ENCODE measurements around the gene PDZD7.

PDZD7 gene

DNA sequence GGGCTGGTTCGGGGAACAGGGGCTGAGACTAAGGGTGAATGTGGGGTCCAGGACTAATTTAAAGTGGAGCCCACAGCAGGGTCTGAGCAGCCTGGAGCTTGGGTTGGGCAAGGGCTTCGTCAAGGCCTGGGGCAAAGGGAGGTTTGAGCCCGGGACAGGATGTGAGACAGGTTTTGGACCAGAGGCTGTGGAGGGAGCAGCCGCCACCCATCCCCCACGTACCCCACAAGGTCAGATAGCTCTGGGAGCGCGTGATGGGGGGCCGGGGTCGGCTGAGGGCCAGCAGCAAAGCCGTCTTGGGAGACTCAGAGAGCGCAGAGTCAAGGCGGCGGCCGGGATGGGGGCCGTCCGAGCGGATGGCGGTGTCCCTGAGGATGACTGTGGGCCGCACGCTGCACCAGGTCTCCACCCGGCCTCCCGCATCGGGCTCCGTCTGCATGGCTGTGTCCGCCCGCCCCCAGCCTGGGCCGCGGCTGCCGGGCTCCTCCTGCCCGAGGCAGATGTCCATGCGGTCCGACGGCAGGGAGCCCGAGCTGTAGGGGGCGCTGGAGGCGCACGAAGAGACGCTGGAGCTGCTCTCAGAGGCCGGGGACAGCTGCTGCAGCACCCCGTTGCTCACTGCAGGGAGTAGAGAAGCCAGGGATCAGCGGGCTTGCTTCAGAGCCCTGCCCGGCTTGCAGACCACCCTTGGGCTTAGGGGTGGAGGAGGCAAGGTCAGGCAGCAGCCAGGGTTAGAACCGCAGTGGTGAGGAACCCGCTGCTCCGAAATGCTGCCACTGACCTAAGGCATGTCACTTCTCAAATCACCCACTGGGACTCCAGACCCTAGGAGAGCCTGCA lies 12.1 kb downstream of the PDZD7 start:
- DNase-seq (ENCODE audit: low read depth in 2 of 2), result no peak

DNA sequence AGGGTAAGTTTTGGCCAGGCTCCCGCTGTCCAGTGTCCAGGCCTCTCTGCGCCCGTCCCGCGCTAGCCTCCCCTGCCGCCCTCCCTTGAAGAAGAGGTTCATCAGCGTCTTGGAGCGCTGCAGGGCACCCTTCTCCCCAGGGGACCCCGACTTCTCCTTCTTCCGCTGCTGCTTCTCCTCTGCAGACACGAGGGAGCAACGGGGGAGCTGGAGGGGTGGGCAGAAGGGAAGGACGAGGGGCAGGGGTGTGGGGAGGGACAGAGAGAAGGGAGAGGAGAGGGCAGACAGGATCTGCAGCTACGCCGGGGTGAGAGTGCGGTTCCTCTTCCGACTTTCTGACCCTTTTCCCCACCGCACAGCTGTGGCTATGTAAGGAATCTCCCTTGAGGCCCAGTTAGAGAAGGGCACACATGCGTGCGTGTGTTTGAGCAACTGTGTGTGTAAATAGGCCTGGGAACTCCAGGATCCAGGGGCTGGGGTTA lies 12.8 kb downstream of the PDZD7 start:
- DNase-seq (ENCODE audit: low read depth in 2 of 2), result no peak

DNA sequence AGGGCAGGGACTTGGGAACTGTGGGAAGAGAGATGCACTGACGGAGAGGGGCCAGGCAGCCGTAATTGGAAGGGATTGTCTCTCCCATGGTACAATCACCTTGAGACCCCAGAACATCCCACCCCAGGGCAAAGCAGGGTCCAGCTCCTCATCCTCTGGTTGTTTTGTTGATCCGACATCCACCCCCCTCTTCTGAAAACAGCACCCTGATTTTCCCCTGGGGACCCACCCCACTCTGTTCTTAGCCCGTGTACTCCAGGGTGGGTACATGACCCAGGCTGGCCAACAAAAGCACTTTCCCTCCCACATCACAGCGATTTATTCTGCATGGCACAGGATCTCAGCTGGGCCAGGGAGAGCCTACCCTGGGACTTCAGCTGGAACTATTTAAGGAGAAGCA lies 14.1 kb downstream of the PDZD7 start:
- DNase-seq (ENCODE audit: low read depth in 2 of 2), result no peak

DNA sequence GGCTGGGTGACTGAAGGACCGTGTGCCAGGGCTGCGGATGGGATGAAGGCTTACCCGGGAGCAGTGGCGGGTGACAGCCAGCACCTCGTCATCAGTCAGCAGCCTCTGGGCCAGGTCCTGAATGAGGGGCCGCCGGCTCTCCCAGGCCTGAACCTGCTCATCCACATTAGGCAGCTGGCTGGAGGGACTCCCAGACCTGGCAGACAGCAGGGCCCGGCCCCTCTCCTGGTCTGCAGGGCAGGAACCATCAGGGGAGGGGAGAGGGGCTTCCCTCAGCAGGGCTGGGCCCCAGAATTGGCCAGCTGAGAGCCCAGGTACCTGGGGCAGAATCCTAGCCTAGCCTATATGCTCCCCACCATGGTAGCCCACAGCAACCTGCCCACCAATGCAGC lies 15.4 kb downstream of the PDZD7 start:
- DNase-seq (ENCODE audit: low read depth in 2 of 2), result no peak

DNA sequence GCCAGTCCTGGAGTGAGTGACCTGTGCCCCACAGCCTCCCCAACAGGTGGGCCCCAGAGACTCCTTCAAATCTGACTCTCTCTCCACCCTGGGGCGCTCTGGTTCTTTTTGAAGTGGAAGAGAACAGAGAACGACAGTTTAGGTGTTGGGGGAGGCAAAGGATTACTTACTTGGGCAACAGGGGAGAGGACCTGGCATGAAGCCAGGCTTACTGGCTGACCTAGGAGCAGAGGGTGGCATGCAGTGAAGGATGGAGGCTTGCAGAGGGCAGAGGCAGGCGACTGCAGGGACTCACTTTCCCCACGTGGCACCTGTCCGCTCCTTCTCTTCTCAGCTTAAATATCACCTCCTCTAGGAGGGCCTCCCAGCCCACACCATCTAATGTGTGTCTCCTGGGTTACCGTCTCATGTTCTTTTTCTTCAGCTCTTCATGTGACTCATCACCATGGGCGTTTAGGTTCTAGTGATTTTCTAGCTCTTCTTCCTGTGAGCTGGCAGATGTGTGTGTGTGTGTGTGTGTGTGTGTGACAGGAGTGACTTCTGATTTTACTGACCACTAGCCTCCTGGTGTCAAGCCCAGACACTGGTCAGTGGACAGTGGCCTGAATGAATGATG lies 15.9 kb downstream of the PDZD7 start:
- DNase-seq (ENCODE audit: low read depth in 2 of 2), result peak in 1 of 2 experiments; percentile 64

DNA sequence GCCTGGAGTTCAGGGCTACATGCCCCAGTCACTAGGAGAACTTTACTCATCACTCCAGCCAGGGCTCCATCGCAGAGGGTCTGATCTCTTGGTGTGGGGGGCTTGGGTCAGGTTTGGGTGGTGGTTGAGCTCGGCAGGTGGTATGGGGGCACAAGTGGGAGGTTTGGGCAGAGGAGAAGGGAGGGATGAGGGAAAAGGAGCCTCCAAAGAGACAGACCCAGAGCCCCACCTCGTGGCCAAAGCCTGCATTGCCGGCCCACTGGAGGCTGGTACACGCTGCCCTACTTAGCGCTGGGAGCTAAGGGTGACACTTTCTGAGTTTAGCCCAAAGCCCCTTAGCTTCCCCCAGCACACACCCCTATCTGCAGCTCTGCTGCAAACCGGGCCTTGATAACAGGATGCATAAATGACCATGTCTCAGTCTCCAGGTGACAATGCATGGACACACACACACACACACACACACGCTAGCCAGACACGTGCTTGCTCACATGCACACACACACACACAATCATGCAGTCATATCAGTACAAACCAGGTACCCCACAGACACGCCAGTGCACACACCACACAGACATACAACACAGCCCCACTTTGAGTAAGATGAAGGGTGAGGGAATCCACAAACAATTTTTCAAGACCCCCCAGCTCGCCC lies 16.6 kb downstream of the PDZD7 start:
- DNase-seq (ENCODE audit: low read depth in 2 of 2), result no peak

DNA sequence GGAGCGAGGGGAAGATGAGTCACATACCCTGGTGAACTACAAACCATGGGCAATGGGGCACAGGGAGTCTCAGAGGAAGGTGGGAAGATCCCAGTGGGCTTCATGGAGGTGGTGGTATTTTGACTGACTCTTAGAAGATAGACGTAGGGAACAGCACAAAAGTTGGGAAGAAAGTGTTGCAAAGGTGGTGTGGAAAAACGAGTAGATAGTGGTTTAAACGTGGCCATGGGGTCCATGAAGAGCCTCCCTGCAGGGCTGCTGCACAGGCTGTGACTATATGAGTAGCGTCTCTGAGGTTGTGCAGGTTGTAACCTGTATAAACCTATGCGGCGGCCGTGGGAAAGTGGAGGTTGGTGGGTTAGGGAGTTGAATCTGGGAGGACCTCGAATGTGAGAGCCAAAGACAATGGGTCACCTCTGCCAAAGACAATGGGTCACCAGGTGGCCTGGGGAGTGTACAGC lies 17.5 kb downstream of the PDZD7 start:
- DNase-seq (ENCODE audit: low read depth in 2 of 2), result no peak

DNA sequence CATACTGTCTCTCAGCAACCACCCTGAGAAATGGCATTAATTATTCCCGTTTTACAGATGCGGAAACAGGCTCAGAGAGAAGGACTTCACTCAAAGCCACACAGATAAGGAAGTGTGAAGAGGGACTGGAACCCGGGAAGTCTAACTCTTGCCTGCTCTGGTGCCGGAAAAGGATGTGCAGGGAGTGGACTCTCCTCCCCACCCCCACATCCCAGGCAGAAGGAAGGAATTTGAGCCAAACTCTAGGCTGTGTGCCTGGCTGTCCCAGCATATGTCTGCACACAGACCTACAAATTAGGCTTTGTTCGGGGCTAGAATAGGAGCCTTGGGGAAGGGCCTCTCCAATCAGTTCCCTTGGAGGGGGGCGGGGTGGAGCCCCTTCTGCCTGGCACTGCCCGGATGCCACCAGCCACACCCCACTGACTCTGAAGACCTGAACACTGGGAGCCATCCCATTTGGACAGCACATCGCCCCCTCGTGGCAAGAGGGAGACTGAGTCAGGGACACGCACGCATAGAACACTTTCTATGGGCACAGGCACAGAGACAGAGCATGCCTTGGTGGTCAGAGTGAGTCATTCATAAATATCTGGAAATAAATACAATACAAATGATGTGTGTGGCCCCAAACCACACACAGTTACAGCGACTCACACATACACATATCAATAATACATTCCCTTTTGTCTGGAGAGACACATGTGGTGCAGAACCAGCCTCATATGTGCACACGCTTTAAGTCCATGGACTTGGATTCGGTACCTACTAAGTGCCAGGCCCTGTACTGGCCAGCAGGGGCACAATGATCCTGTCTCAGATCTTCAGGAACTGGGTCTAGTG lies 18.2 kb downstream of the PDZD7 start:
- DNase-seq (ENCODE audit: low read depth in 2 of 2), result peak; percentile 73 to 78

DNA sequence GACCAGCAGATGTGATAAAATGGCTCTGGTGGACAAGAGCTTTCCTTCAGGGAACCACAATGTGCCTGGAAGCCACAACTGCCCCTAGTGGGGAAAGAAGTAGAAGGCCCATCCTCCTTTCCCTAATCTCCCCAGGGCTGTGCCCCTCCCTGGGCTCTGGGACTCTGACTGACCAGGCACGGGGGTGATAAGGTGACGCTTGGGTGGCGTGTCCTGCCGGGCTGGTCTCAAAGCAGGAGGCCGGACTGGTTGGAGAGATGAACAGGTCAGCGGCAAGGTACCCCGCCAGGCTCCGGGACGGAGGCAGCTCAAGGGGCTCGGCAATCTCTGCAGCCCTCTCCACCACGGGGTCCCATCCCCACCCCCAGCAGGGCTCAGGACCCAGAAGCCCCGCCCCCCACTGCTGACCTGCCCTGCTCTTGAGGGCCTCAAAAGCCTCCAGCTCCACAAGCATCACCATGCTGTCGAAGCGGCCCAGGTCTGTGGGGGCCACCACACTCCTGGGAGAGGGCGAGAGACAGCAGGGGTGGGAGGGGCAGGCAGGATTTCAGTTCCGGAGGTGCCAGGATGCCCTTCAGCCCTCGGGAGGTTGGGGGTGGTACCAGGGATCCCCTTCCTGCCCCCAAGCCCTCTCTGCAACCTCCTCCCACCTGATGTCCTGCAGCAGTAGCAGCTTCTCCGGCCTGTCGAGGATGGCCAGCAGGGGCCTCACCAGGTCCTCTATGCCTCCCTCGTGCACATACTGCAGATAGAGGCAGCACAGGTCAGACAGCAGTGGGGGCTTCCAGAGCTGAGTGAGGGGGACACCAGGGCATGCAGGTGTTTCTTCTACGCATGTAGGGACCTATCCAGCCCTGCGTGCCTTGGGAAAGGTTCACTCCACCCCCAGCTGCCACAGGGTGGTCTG lies 19.2 kb downstream of the PDZD7 start:
- DNase-seq (ENCODE audit: low read depth in 2 of 2), result no peak

DNA sequence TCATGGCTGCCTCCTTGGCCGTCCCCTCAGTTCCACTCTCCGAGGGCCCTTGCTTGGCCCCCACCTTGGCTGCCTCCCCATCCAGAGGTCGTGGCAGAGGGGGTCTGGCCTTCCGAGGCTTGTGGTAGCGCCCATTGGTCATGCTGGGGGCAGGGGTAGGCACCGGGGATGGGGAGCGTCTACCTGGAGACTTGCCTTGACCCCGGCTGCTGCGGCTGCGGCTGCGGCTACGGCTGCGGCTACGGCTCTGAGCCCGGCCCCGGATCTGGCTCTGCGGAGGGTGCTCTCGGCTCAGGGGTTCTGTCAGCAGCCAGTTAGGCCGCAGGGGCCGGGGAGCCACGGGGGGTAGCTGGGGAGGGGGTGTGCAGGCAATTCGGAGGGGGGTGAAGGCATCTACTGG lies 20.6 kb downstream of the PDZD7 start:
- no peak for DNase-seq (ENCODE audit: low read depth in 2 of 2)

DNA sequence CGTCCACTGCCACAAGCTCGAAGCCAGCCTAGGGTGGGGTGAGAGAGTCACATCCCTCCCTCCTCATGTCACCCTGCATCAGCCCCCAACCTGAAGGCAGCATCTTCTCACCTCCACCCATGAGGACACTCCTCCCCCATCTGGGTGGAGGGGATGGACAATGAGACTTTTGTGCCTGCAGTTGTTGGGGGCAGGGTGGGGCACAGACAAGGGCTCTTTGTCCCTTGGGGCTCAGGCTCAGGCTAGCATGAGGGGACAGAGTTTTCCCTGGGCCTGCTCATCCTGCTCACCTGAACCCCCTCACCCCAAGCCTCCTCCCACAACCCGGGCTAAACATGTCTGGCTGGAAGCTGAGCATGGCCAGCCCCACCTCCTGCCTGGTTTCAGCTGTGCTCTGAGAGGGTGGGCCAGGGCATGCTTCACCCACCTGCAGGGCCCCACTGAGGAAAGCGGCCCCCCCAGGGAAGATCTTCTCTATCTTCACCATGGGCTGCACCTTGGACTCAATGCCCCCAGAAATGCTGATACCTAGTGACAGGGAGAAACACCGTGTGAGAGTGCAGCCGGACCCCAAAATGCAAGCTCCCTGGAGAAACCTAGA lies 22.0 kb downstream of the PDZD7 start:
- no peak for DNase-seq (ENCODE audit: low read depth in 2 of 2)

DNA sequence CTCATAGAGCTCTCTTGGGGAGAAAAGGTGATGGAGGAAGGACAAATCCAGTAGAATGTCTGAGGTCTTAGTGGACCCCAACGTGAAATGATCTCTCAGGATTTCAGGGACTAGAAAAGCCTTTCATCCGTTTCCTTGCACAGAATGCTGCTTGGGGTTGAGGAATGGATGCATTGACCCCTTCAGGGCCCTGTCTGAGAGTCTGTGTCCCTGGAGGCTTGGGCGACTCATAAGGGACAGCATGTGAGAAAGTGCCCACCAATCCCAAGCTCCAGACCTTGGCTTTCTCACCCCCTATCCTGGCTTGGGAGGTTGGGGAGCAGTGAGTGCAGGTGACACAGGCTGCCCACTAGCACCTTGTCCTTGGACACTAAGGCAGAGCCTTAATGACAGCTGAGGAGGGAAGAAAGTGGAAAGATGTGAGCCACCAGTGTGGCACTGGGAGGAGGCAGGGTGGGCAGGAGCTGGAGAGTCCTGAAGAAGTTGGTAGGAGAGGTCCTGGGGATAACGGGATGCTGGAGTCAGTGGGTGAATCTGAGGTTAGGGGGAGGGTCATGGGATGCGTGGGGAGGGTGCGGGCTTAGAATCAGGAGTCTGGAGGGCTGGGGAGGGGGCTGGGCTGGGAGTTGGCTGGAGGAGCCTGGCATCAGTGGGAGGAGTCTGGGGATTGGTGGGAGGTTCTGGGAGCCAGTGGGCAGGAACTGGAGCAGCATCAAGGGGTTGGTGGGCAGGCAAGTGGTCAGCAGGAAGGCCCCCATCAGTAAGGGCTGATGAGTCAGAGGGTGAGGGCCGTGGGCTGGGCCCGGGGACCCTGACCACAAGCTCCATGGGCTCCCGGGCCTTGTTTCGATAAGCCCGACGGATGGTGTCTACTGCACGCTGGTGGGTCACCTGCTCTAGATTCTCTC lies 22.8 kb downstream of the PDZD7 start:
- DNase-seq (ENCODE audit: low read depth in 2 of 2), result no peak

DNA sequence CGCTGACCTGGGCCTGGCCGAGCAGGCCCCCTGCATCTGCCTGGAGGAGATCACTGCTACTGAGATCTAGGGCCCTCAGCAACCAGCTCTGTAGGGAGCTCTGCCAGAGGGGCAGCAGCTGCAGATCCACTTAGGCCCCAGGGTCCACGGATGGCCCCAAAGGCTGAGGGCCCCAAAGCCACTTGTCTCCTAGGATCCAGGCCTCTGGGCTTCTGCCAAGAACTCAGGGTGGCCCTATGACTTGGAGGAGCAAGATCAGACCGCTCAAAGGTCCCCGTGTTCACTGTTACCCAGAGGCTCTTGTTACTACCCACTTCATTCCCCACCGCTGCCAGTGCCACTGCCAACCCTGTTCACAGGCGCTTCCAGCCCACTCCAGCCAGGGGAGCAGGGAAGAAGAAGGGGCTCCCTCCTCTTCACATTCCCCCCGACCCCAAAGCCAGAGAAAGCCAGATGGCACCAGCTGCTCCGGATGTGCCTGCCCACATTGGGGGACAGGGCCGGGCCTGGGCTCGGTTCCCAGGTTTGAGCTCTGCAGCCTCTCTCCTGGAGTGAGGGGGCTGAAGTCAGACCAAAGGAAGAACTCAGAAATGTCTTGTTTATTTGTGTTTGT lies 23.7 kb downstream of the PDZD7 start:
- no peak for DNase-seq (ENCODE audit: low read depth in 2 of 2)

DNA sequence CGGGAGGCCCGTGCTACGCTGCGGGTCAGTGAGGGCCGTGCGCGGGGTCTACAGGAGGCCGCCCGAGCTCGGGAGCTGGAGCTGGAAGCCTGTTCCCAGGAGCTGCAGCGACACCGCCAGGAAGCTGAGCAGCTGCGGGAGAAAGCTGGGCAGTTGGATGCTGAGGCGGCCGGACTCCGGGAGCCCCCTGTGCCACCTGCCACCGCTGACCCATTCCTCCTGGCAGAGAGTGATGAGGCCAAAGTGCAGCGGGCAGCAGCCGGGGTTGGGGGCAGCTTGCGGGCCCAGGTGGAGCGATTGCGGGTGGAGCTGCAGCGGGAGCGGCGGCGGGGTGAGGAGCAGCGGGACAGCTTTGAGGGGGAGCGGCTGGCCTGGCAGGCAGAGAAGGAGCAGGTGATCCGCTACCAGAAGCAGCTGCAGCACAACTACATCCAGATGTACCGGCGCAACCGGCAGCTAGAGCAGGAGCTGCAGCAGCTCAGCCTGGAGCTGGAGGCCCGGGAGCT lies 24.3 kb downstream of the PDZD7 start:
- no peak for DNase-seq (ENCODE audit: low read depth in 2 of 2)

DNA sequence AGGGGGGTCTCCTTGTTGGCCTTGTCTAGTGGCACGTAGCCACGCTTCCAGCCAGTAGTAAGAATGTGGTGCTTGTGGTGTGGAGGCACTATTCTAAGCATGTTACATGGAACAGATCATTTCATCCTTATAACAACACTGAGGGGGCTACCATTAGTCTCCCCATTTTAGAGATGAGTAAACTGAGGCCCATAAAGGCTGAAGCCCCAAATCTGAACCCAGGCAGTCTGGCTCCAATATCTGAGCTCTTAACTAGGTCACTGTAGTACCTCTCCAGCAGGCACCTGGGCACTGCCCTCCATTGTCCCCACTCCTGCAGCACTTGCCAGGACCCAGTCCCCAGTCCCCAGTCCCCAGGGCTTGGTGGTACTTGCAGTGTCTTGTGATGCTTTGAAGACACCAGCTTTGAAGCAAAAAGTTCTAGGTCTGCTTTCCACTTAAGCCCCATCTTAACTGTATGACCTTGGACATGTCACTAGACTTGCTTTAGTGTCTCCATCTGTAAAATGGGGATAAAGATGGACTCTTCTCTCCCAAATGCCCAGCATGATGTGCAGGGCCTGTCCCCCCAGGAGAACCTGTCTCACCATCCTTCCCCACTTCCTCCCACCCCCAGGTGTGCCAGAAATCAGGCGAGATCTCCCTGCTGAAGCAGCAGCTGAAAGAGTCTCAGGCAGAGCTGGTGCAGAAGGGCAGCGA lies 24.9 kb downstream of the PDZD7 start:
- no peak for DNase-seq (ENCODE audit: low read depth in 2 of 2)

DNA sequence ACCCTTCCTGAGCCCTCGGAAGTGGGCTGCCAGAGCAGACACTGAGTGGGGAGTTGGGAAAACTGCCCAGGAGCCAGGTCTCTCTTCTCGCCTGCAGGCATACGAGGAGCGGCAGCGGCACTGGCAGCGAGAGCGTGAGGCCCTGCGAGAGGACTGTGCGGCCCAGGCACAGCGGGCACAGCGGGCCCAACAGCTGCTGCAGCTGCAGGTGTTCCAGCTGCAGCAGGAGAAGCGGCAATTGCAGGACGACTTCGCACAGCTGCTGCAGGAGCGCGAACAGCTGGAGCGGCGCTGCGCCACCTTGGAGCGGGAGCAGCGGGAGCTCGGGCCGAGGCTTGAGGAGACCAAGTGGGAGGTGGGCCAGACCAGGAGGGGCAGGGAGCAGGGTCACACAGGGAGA lies 25.6 kb downstream of the PDZD7 start:
- no peak for DNase-seq (ENCODE audit: low read depth in 2 of 2)

DNA sequence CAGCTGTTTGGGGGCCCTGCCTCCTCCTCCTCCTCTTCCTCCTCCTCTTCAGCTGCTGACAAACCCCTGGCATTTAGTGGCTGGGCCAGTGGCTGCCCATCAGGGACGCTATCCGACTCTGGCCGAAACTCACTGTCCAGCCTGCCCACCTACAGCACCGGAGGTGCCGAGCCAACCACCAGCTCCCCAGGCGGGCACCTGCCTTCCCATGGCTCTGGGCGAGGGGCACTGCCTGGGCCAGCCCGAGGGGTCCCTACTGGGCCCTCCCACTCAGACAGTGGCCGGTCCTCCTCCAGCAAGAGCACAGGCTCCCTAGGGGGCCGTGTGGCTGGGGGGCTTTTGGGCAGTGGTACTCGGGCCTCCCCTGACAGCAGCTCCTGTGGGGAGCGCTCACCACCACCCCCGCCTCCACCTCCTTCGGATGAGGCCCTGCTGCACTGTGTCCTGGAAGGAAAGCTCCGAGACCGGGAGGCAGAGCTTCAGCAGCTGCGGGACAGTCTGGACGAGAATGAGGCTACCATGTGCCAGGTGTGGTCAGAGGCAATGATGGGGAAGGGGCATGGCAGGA lies 27.2 kb downstream of the PDZD7 start:
- DNase-seq (ENCODE audit: low read depth in 2 of 2), result no peak

DNA sequence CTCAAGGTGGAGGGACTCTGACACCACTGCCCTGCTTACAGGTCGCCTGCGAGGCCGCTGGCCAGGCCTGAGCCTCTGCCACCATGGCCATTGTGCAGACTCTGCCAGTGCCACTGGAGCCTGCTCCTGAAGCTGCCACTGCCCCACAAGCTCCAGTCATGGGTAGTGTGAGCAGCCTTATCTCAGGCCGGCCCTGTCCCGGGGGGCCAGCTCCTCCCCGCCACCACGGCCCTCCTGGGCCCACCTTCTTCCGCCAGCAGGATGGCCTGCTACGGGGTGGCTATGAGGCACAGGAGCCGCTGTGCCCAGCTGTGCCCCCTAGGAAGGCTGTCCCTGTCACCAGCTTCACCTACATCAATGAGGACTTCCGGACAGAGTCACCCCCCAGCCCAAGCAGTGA lies 28.5 kb downstream of the PDZD7 start:
- DNase-seq (ENCODE audit: low read depth in 2 of 2), result no peak

All from fibroblast of skin of left biceps (primary cell).